ENCODE results near the gene DLG2.

- TF ChIP-seq CTCF (IDR thresholded peaks at IDR 0.05; ENCODE audit: low read length) (no peak), EZH2 (IDR thresholded peaks at IDR 0.05; ENCODE audit: borderline replicate concordance, low read length) (no peak)
Observed at GRCh38 chr11:83566950-83567349, 2060.2 kb downstream of the DLG2 start.

Data from OCI-LY1 (cell line).